IgD-negative memory B cell (primary cell): ENCODE results near the gene UTP15. TPM values are rescaled to one million over a fixed set of nuclear protein-coding genes. Genes with fewer than 3 reads are reported as not detected.

Experiments
- H3K27ac Mint-ChIP-seq, 3 donors: one replicate each; pipeline ENCODE4 v1.8.0; 2020 to 2022; ENCODE audit warnings: mild to moderate bottlenecking in 3 of 3, mixed read lengths in 3 of 3, moderate library complexity in 1 of 3
- H3K27me3 Mint-ChIP-seq: one replicate; pipeline ENCODE4 v1.8.0; 2021; ENCODE audit warnings: mixed read lengths
- H3K36me3 Mint-ChIP-seq: one replicate; pipeline ENCODE4 v1.8.0; 2020; ENCODE audit warnings: mild to moderate bottlenecking, mixed read lengths
- H3K4me1 Mint-ChIP-seq, 3 donors: one replicate each; pipeline ENCODE4 v1.8.0; 2020 to 2022; ENCODE audit warnings: mixed read lengths in 3 of 3, mild to moderate bottlenecking in 1 of 3
- H3K4me3 Mint-ChIP-seq, 4 donors: one replicate each; pipeline ENCODE4 v1.8.0; 2020 to 2022; ENCODE audit warnings: mild to moderate bottlenecking in 4 of 4, mixed read lengths in 4 of 4, moderate library complexity in 3 of 4
- H3K9me3 Mint-ChIP-seq, 3 donors: one replicate each; pipeline ENCODE4 v1.8.0; 2020 to 2021; ENCODE audit warnings: mixed read lengths in 3 of 3, mild to moderate bottlenecking in 1 of 3
- polyA plus RNA-seq: library from polyadenylated mRNA; unstranded; fragments of 300-500 nt; fragmentation: Illumina TruSeq; gene quantifications from one replicate; pipeline ENCODE4 v1.2.3, GENCODE V29; 2021

UTP15 gene
- polyA plus RNA-seq, 1 donor from 2014 or later: 11.0 TPM

- peaks cover 0 to 4% (median 2%) of the 10 kb centered on the region in 3 donors for H3K4me1 Mint-ChIP-seq
Measured at GRCh38 chr5:73624888-73625287, 59.3 kb downstream of the UTP15 start.

GRCh38 chr5:73625372-73625943 is 59.9 kb downstream of the UTP15 start:
- H3K27me3 Mint-ChIP-seq: peaks cover 22% of the 10 kb centered on the region
- H3K9me3 Mint-ChIP-seq: no peaks in the 10 kb centered on the region
- no peak overlapping the region for H3K27ac Mint-ChIP-seq

More at GRCh38 chr5:73624888-73625287, 59.3 kb downstream of the UTP15 start:
- Mint-ChIP-seq H3K9me3 (no peaks in the 10 kb centered on the region), H3K4me3 (peak overlapping the region in 1 of 4 donors; percentile 60), H3K36me3 (peaks cover 1% of the 10 kb centered on the region), H3K27me3 (peaks cover 22% of the 10 kb centered on the region), H3K27ac (no peak overlapping the region)

GRCh38 chr5:73625944-73626811 is 60.6 kb downstream of the UTP15 start, which contains the start of gene ARHGEF28:
ARHGEF28 (plus strand) TSS chr5:73626196; CDS start chr5:73684852, 58,656 bp downstream.
- H3K4me1 Mint-ChIP-seq: peaks cover 0 to 4% (median 2%) of the 10 kb centered on the region in 3 donors
- H3K36me3 Mint-ChIP-seq: peaks cover 1% of the 10 kb centered on the region
- H3K27me3 Mint-ChIP-seq: peaks cover 22% of the 10 kb centered on the region
- no peak within 1 kb of the TSS for H3K27ac Mint-ChIP-seq
- H3K4me3 Mint-ChIP-seq: peak within 1 kb of the TSS; percentile 38 to 86 (median 70)
- no peaks in the 10 kb centered on the region for H3K9me3 Mint-ChIP-seq

More at GRCh38 chr5:73625372-73625943, 59.9 kb downstream of the UTP15 start:
- peaks cover 0 to 4% (median 2%) of the 10 kb centered on the region in 3 donors for H3K4me1 Mint-ChIP-seq
- H3K4me3 Mint-ChIP-seq: peak overlapping the region; percentile 38 to 86 (median 68)
- peaks cover 1% of the 10 kb centered on the region for H3K36me3 Mint-ChIP-seq

- H3K4me1 Mint-ChIP-seq: peaks cover 0 to 4% (median 2%) of the 10 kb centered on the region in 3 donors
- peak overlapping the region in 3 of 4 donors; percentile 51 to 65 (median 63) for H3K4me3 Mint-ChIP-seq
- H3K36me3 Mint-ChIP-seq: peaks cover 1% of the 10 kb centered on the region
- H3K27ac Mint-ChIP-seq: no peak overlapping the region
- H3K9me3 Mint-ChIP-seq: no peaks in the 10 kb centered on the region
- H3K27me3 Mint-ChIP-seq: peaks cover 23% of the 10 kb centered on the region
Measured at GRCh38 chr5:73626814-73627313, 61.3 kb downstream of the UTP15 start.

- Mint-ChIP-seq H3K36me3 (peaks cover 1% of the 10 kb centered on the region), H3K27me3 (peaks cover 13% of the 10 kb centered on the region), H3K9me3 (no peaks in the 10 kb centered on the region), H3K4me1 (peaks cover 0 to 4% (median 2%) of the 10 kb centered on the region in 3 donors), H3K27ac (no peak overlapping the region), H3K4me3 (no peak overlapping the region)
Measured at GRCh38 chr5:73629456-73629855, 63.9 kb downstream of the UTP15 start.

GRCh38 chr5:73630765-73631164 is 65.2 kb downstream of the UTP15 start:
- peaks cover 7% of the 10 kb centered on the region for H3K27me3 Mint-ChIP-seq
- no peaks in the 10 kb centered on the region for H3K9me3 Mint-ChIP-seq
- H3K4me1 Mint-ChIP-seq: peaks cover 0 to 1% (median 0%) of the 10 kb centered on the region in 3 donors
- no peak overlapping the region for H3K4me3 Mint-ChIP-seq
- no peaks in the 10 kb centered on the region for H3K36me3 Mint-ChIP-seq
- no peak overlapping the region for H3K27ac Mint-ChIP-seq

- no peak overlapping the region for H3K4me3 Mint-ChIP-seq
- peaks cover 7% of the 10 kb centered on the region for H3K27me3 Mint-ChIP-seq
- no peak overlapping the region for H3K27ac Mint-ChIP-seq
- peaks cover 0 to 1% (median 0%) of the 10 kb centered on the region in 3 donors for H3K4me1 Mint-ChIP-seq
- no peaks in the 10 kb centered on the region for H3K36me3 Mint-ChIP-seq
- H3K9me3 Mint-ChIP-seq: no peaks in the 10 kb centered on the region
Measured at GRCh38 chr5:73631500-73631899, 66.0 kb downstream of the UTP15 start.

Other genes starting within 250 kb of the UTP15 start
- gene FOXD1, start 117.0 kb upstream of the UTP15 start, polyA plus RNA-seq: not detected
- 735 TPM for gene BTF3, start 67.3 kb upstream of the UTP15 start, polyA plus RNA-seq
- 19.3 TPM for gene ANKRA2, start 104 bp upstream of the UTP15 start, polyA plus RNA-seq
- not detected for gene ARHGEF28, start 60.5 kb downstream of the UTP15 start, polyA plus RNA-seq